Measurements from ENCODE around the gene CGRRF1. TPM values are rescaled to one million over a fixed set of nuclear protein-coding genes. Genes with fewer than 3 reads are reported as not detected.

The CGRRF1 gene
- total and polyA plus RNA-seq, 9 of the 15 experiments (the other 6 are each of a cell fraction or from before 2014, with no cell fraction given), result 2.8 to 15.8 (median 4.6) TPM

DNA sequence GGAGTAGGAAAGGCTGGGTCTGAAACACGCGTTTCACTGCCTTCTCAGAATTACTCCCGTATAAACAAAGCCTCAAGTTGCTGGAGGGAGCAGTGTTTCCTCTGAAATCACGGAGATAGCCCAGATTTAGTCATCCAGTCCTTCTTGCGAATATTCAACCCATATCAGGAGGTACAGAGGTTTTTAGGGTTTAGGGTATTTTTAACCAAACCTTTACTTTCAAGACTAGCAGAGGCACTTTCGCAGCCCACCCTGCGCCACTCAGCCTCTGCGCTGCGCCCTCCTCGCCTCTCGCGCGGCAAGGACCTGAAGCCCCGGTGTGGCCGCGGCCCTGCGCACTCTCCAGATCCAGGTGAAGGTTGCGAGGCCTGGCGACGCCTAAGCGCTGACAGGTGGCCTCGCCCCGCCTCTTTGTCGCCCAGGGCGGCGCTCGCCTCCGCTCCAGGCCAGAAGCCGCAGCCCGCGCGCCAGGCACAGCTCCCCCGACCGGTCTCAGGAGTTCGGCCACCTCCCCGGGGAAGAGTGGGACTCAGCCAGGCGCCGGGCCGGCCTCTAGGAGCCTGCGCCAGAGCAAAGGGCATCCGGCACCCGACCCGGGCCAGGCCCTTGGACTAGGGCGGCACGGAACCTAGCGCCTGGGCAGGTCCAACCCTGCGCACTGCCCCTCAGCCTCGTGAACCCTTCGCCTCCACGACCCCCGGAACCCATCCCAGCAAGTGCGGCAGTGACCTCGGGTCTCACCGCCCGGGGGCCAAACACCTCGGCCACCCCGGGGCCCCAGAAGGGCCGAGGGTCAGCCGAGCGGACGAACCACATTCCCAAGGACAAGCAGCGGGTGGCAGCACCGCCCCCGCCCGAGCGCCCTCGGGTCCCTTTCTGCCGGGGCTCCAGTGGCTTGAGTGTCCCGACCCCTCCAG lies 55.4 kb downstream of the CGRRF1 start (continued):
- TF ChIP-seq ZNF76 (CRISPR knock-in tag; IDR thresholded peaks at IDR 0.05; ENCODE audit: borderline replicate concordance), result no peak
- no peak for TF ChIP-seq ELF2 (CRISPR knock-in tag; IDR thresholded peaks at IDR 0.05)
- no peak for TF ChIP-seq FOXM1 (IDR thresholded peaks at IDR 0.05; ENCODE audit: low read depth)
- no peak for TF ChIP-seq FOXM1 (CRISPR knock-in tag; IDR thresholded peaks at IDR 0.05; ENCODE audit: low read depth)
- no peak for TF ChIP-seq MYBL2 (IDR thresholded peaks at IDR 0.05; ENCODE audit: low read depth)
- no peak for TF ChIP-seq MYBL2 (CRISPR knock-in tag; IDR thresholded peaks at IDR 0.05; ENCODE audit: borderline replicate concordance)
- peak; percentile 33 for TF ChIP-seq FIP1L1 (IDR thresholded peaks at IDR 0.05; ENCODE audit: low read depth, low read length, poor library complexity, severe bottlenecking)
- peak; percentile 79; the same call in 1 of the 2 replicates for TF ChIP-seq CTBP1 (IDR thresholded peaks at IDR 0.05; ENCODE audit: borderline replicate concordance)
- TF ChIP-seq CBFA2T3 (IDR thresholded peaks at IDR 0.05), result no peak
- no peak for TF ChIP-seq BRD9 (IDR thresholded peaks at IDR 0.05; ENCODE audit: low read depth, partially characterized antibody)
- no peak for TF ChIP-seq ELF1 (tag; IDR thresholded peaks at IDR 0.05)
- TF ChIP-seq, protein P1, sequence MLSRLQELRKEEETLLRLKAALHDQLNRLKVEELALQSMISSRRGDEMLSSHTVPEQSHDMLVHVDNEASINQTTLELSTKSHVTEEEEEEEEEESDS (CRISPR knock-in tag; IDR thresholded peaks at IDR 0.05), result no peak
- TF ChIP-seq HDGF (IDR thresholded peaks at IDR 0.05), result no peak
- no peak for TF ChIP-seq PHB2 (IDR thresholded peaks at IDR 0.05; ENCODE audit: low read depth)
- no peak for TF ChIP-seq ZNF316 (IDR thresholded peaks at IDR 0.05)
- TF ChIP-seq TAF1 (IDR thresholded peaks at IDR 0.05; ENCODE audit: control insufficient read depth, extremely low read depth, insufficient read depth, low read length, severe bottlenecking), result peak; percentile 47
- no peak for TF ChIP-seq DACH1 (IDR thresholded peaks at IDR 0.05; ENCODE audit: partially characterized antibody)
- no peak for TF ChIP-seq CC2D1A (IDR thresholded peaks at IDR 0.05)
- no peak for TF ChIP-seq NR2C2 (CRISPR knock-in tag; IDR thresholded peaks at IDR 0.05)
- peak; percentile 59 for TF ChIP-seq NR2C2 (tag; IDR thresholded peaks at IDR 0.05)
- TF ChIP-seq HMGN3 (IDR thresholded peaks at IDR 0.05; ENCODE audit: borderline replicate concordance, extremely low read depth, insufficient read length, low read depth, low read length), result peak; percentile 55
- no peak for TF ChIP-seq ZNF212 (CRISPR knock-in tag; IDR thresholded peaks at IDR 0.05)
- peak in 1 of 2 experiments; percentile 64; a peak in 2 of 4 replicates for TF ChIP-seq MAZ (CRISPR knock-in tag; conservative IDR thresholded peaks at IDR 0.05 in 1 of 2, IDR thresholded peaks at IDR 0.05 in 1 of 2)
- TF ChIP-seq EP400 (IDR thresholded peaks at IDR 0.05), result no peak
- TF ChIP-seq SAP30 (IDR thresholded peaks at IDR 0.05; ENCODE audit: borderline replicate concordance, insufficient read depth, low read depth, low read length, poor library complexity, severe bottlenecking), result no peak
- no peak for TF ChIP-seq SIRT6 (IDR thresholded peaks at IDR 0.05; ENCODE audit: low read depth, low read length)
- no peak for TF ChIP-seq NFE2 (IDR thresholded peaks at IDR 0.05; ENCODE audit: low read depth)
- TF ChIP-seq NUFIP1 (IDR thresholded peaks at IDR 0.05; ENCODE audit: partially characterized antibody), result no peak
- no peak for TF ChIP-seq ZNF830 (CRISPR knock-in tag; IDR thresholded peaks at IDR 0.05)
- TF ChIP-seq ETV1 (tag; conservative IDR thresholded peaks at IDR 0.05; ENCODE audit: low read depth), result no peak

Data from K562 (cell line).